K562 (cell line): ENCODE data around the gene IRAK2. TPM values are rescaled to one million over a fixed set of nuclear protein-coding genes. Genes with fewer than 3 reads are reported as not detected.
A peak's percentile ranks its signal among the peaks of the same experiment; 100 is the strongest.

Experiments
- HNRNPLL ChIP-seq: fragments of 200-400 bp; formaldehyde crosslinking; IDR thresholded peaks from 2 replicates; pipeline ENCODE4 v1.6.1; 2017; ENCODE audit warnings: low read length, low read depth, mild to moderate bottlenecking; ENCODE audit not compliant: poor library complexity, severe bottlenecking
- HSF4 ChIP-seq: fragments of 250-450 bp; sonication (Bioruptor Pico); IDR thresholded peaks from 2 replicates; pipeline ENCODE4 v2.1.2; 2022; ENCODE audit warnings: mild to moderate bottlenecking, moderate library complexity, borderline replicate concordance
- JUND ChIP-seq, 2 experiments: IDR thresholded peaks; 2 replicates in 1 of 2; 3 replicates in 1 of 2; pipeline ENCODE4 v1.6.1; 2011; ENCODE audit warnings: borderline replicate concordance in 2 of 2, low read depth in 2 of 2, low read length in 2 of 2, improper control_type of control experiment in 1 of 2, missing biosample characterization in 1 of 2, missing genetic modification characterization in 1 of 2, missing genetic modification reagents in 1 of 2
- MAFG ChIP-seq: fragments of 450-650 bp; conservative IDR thresholded peaks from 2 replicates; pipeline ENCODE4 v1.6.1; 2016; ENCODE audit warnings: missing genetic modification characterization, missing compliant biosample characterization
- MTA3 ChIP-seq: fragments of 450-650 bp; formaldehyde crosslinking; IDR thresholded peaks from 2 replicates; pipeline ENCODE4 v1.6.1; 2017; ENCODE audit warnings: mild to moderate bottlenecking, borderline replicate concordance
- POLR2A ChIP-seq: fragments of 450-650 bp; conservative IDR thresholded peaks from 2 replicates; pipeline ENCODE4 v1.6.1; 2016
- RBFOX2 ChIP-seq: fragments of 200-400 bp; formaldehyde crosslinking; IDR thresholded peaks from 2 replicates; pipeline ENCODE4 v1.6.1; 2017; ENCODE audit warnings: low read depth, mild to moderate bottlenecking, low read length, moderate library complexity
- TEAD1 ChIP-seq, 2 experiments: fragments of 450-650 bp in 1 of 2; sonication (generic) in 1 of 2; formaldehyde crosslinking; IDR thresholded peaks; 2 replicates each; pipeline versions ENCODE4 v1.4.0 to v1.8.0; 2020 to 2022; ENCODE audit warnings: mild to moderate bottlenecking in 2 of 2, missing genetic modification reagents in 1 of 2
- U2AF1 ChIP-seq: fragments of 200-400 bp; formaldehyde crosslinking; optimal IDR thresholded peaks from 2 replicates; pipeline ENCODE3; 2017; ENCODE audit warnings: mild to moderate bottlenecking, low read depth, low read length, moderate library complexity
- ZBTB1 ChIP-seq: sonication (generic); formaldehyde crosslinking; IDR thresholded peaks from 2 replicates; pipeline ENCODE4 v1.8.1; 2023; ENCODE audit warnings: missing genetic modification reagents, low read depth, mild to moderate bottlenecking, borderline replicate concordance
- ZNF134 ChIP-seq: fragments of 250-450 bp; sonication (Bioruptor Pico); conservative IDR thresholded peaks from 2 replicates; pipeline ENCODE4 v1.4.0; 2020
- ZNF274 ChIP-seq: IDR thresholded peaks from 2 replicates; pipeline ENCODE4 v1.6.1; 2011; ENCODE audit warnings: low read depth, mild to moderate bottlenecking, low read length, moderate library complexity, borderline replicate concordance
- polyA plus RNA-seq, 8 experiments: library from polyadenylated mRNA; depleted of rRNA in 4 of 8; stranded (reverse) in 5 of 8; unstranded in 3 of 8; fragments of >200 nt; fragmentation: Nextera tagmentation in 2 of 8; fragmentation: Illumina TruSeq in 1 of 8; extraction: Ambion mirVana in 2 of 8; extraction: Trizol in 1 of 8; gene quantifications; 2 replicates each; pipeline versions ENCODE4 v1.2.1 to v1.2.3, GENCODE V29; 2011 to 2014; ENCODE audit warnings: inconsistent platforms in 1 of 8, missing spikeins in 1 of 8
- total RNA-seq, 7 experiments: library from RNA; depleted of rRNA in 6 of 7; stranded (reverse); fragments of >200 nt in 6 of 7; fragmentation: Illumina TruSeq in 2 of 7; extraction: Trizol in 2 of 7; gene quantifications; 2 replicates each; pipeline versions ENCODE4 v1.2.1 to v1.2.3, GENCODE V29; 2011 to 2021; ENCODE audit warnings: low replicate concordance in 1 of 7
- TF ChIP-seq, protein P1 (sequence below): sonication (generic); formaldehyde crosslinking; IDR thresholded peaks from 2 replicates; pipeline ENCODE4 v1.8.1; 2023; ENCODE audit warnings: mild to moderate bottlenecking, missing genetic modification reagents, moderate library complexity
- TF ChIP-seq, protein P2 (sequence below), 2 experiments: fragments of 450-650 bp; IDR thresholded peaks; 2 replicates each; pipeline ENCODE4 v1.6.1; 2016
- TF ChIP-seq, protein P3 (sequence below): fragments of 250-450 bp; sonication (Bioruptor Pico); IDR thresholded peaks from 2 replicates; pipeline ENCODE4 v1.9.0; 2021; ENCODE audit warnings: mild to moderate bottlenecking, inconsistent platforms
- TF ChIP-seq, protein P4 (sequence below): fragments of 250-450 bp; sonication (Bioruptor Pico); IDR thresholded peaks from 2 replicates; pipeline ENCODE4 v1.5.0; 2021
- TF ChIP-seq, protein P5 (sequence below): fragments of 450-650 bp; IDR thresholded peaks from 2 replicates; pipeline ENCODE4 v1.6.1; 2016
- TF ChIP-seq, protein P6 (sequence below): fragments of 450-650 bp; conservative IDR thresholded peaks from 2 replicates; pipeline ENCODE4 v1.6.1; 2016; ENCODE audit warnings: missing genetic modification characterization, low read depth, mild to moderate bottlenecking, control low read depth, missing compliant biosample characterization

The IRAK2 gene
- total and polyA plus RNA-seq, 9 of the 15 experiments (the other 6 are each of a cell fraction or from before 2014, with no cell fraction given): 0.42 to 4.4 (median 2.7) TPM

DNA sequence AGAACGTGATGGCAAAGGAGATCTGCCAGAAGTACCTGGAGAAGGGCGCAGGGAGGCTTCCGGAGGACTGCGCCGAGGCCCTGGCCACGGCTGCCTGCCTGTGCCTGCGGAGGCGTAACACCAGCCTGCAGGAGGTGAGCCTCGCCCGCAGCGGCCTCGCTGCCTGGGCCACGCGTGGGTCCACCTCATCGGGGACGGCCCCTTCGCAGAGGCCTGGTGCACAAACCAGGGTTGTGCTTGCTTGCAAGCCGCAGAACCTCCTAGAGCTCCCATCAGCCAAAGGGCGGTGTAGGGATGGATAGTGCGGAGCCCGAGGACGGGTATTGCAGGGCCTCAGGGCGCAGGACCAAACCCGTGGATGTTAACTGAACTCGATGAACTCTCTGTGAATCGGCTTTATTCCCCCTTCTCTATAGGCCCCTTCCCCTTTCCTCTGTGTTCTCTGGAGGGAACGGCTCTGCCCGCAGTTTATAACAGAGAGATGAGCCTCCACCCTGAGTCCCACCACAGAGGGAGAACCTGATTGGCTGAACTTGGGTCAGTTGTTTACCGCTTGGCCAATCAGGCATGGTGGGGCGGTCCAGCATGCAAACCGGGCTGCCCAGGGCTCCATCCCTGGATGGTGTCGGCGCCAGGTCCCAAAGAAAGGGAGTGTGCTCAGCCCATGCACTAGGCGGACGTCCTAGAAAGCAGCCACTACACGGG is 70.0 kb downstream of the IRAK2 start (continued):
- no peak for TF ChIP-seq HSF4 (CRISPR knock-in tag)
- TF ChIP-seq ZBTB1: no peak
- TF ChIP-seq MAFG (tag): no peak
- no peak for TF ChIP-seq ZNF134 (CRISPR knock-in tag)
- TF ChIP-seq U2AF1: no peak
- TF ChIP-seq, protein P1, sequence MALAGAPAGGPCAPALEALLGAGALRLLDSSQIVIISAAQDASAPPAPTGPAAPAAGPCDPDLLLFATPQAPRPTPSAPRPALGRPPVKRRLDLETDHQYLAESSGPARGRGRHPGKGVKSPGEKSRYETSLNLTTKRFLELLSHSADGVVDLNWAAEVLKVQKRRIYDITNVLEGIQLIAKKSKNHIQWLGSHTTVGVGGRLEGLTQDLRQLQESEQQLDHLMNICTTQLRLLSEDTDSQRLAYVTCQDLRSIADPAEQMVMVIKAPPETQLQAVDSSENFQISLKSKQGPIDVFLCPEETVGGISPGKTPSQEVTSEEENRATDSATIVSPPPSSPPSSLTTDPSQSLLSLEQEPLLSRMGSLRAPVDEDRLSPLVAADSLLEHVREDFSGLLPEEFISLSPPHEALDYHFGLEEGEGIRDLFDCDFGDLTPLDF (CRISPR knock-in tag): no peak
- no peak for TF ChIP-seq RBFOX2
- TF ChIP-seq, protein P2, sequence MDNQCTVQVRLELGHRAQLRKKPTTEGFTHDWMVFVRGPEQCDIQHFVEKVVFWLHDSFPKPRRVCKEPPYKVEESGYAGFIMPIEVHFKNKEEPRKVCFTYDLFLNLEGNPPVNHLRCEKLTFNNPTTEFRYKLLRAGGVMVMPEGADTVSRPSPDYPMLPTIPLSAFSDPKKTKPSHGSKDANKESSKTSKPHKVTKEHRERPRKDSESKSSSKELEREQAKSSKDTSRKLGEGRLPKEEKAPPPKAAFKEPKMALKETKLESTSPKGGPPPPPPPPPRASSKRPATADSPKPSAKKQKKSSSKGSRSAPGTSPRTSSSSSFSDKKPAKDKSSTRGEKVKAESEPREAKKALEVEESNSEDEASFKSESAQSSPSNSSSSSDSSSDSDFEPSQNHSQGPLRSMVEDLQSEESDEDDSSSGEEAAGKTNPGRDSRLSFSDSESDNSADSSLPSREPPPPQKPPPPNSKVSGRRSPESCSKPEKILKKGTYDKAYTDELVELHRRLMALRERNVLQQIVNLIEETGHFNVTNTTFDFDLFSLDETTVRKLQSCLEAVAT (IDR thresholded peaks at IDR 0.05): no peak
- peak; percentile 40; the same call in 1 of the 2 replicates for TF ChIP-seq MTA3
- no peak for TF ChIP-seq HNRNPLL
- TF ChIP-seq JUND (IDR thresholded peaks at IDR 0.05; ENCODE audit: borderline replicate concordance, low read depth, low read length): no peak
- no peak for TF ChIP-seq JUND (tag; IDR thresholded peaks at IDR 0.05; ENCODE audit: borderline replicate concordance, low read depth, low read length)
- TF ChIP-seq, protein P3, sequence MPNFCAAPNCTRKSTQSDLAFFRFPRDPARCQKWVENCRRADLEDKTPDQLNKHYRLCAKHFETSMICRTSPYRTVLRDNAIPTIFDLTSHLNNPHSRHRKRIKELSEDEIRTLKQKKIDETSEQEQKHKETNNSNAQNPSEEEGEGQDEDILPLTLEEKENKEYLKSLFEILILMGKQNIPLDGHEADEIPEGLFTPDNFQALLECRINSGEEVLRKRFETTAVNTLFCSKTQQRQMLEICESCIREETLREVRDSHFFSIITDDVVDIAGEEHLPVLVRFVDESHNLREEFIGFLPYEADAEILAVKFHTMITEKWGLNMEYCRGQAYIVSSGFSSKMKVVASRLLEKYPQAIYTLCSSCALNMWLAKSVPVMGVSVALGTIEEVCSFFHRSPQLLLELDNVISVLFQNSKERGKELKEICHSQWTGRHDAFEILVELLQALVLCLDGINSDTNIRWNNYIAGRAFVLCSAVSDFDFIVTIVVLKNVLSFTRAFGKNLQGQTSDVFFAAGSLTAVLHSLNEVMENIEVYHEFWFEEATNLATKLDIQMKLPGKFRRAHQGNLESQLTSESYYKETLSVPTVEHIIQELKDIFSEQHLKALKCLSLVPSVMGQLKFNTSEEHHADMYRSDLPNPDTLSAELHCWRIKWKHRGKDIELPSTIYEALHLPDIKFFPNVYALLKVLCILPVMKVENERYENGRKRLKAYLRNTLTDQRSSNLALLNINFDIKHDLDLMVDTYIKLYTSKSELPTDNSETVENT (CRISPR knock-in tag): no peak
- TF ChIP-seq TEAD1 (CRISPR knock-in tag; IDR thresholded peaks at IDR 0.05): no peak
- TF ChIP-seq, protein P4, sequence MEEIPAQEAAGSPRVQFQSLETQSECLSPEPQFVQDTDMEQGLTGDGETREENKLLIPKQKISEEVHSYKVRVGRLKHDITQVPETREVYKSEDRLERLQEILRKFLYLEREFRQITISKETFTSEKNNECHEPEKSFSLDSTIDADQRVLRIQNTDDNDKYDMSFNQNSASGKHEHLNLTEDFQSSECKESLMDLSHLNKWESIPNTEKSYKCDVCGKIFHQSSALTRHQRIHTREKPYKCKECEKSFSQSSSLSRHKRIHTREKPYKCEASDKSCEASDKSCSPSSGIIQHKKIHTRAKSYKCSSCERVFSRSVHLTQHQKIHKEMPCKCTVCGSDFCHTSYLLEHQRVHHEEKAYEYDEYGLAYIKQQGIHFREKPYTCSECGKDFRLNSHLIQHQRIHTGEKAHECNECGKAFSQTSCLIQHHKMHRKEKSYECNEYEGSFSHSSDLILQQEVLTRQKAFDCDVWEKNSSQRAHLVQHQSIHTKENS (CRISPR knock-in tag): no peak
- TF ChIP-seq, protein P5, sequence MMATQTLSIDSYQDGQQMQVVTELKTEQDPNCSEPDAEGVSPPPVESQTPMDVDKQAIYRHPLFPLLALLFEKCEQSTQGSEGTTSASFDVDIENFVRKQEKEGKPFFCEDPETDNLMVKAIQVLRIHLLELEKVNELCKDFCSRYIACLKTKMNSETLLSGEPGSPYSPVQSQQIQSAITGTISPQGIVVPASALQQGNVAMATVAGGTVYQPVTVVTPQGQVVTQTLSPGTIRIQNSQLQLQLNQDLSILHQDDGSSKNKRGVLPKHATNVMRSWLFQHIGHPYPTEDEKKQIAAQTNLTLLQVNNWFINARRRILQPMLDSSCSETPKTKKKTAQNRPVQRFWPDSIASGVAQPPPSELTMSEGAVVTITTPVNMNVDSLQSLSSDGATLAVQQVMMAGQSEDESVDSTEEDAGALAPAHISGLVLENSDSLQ: peak; percentile 71
- TF ChIP-seq, protein P6, sequence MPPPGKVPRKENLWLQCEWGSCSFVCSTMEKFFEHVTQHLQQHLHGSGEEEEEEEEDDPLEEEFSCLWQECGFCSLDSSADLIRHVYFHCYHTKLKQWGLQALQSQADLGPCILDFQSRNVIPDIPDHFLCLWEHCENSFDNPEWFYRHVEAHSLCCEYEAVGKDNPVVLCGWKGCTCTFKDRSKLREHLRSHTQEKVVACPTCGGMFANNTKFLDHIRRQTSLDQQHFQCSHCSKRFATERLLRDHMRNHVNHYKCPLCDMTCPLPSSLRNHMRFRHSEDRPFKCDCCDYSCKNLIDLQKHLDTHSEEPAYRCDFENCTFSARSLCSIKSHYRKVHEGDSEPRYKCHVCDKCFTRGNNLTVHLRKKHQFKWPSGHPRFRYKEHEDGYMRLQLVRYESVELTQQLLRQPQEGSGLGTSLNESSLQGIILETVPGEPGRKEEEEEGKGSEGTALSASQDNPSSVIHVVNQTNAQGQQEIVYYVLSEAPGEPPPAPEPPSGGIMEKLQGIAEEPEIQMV (tag): no peak
- TF ChIP-seq ZNF274: no peak
- TF ChIP-seq POLR2A: 0 out of 2 replicates have a peak, but pooled peaks have one; percentile 26
